Prostate gland (tissue), 2 donors: ENCODE results near the gene NLGN2. TPM values are rescaled to one million over a fixed set of nuclear protein-coding genes. Genes with fewer than 3 reads are reported as not detected.

Source experiments
- DNase-seq: peaks from one replicate; pipeline ENCODE4 v3.0.0-alpha.2; 2019; ENCODE audit warnings: low spot score
- H3K27ac ChIP-seq, 2 donors: fragments of 200-600 bp; sonication (generic); 2 replicates each; pipeline ENCODE4 v1.5.1; 2017 to 2019
- H3K27me3 ChIP-seq: fragments of 200-600 bp; sonication (generic); replicated peaks from 2 replicates; pipeline ENCODE4 v1.5.1; 2019; ENCODE audit not compliant: insufficient read depth
- H3K36me3 ChIP-seq, 2 donors: fragments of 200-600 bp; sonication (generic); 1 replicate in 1 of 2; 2 replicates in 1 of 2; pipeline versions ENCODE4 v1.5.1 to v1.8.1; 2017 to 2019
- H3K4me1 ChIP-seq: fragments of 200-600 bp; sonication (generic); replicated peaks from 2 replicates; pipeline ENCODE4 v1.5.1; 2019
- H3K4me3 ChIP-seq, 2 donors: fragments of 200-600 bp; sonication (generic); 2 replicates each; pipeline ENCODE4 v1.5.1; 2017 to 2019
- H3K9me3 ChIP-seq: fragments of 200-600 bp; sonication (generic); 2 replicates; pipeline ENCODE4 v1.5.1; 2017
- CTCF ChIP-seq, 4 experiments: fragments of 200-600 bp in 2 of 4; fragments of 450-650 bp in 2 of 4; sonication (generic) in 2 of 4; IDR thresholded peaks; 1 replicate in 3 of 4; 2 replicates in 1 of 4; pipeline ENCODE4 v1.5.1; 2016 to 2019; ENCODE audit warnings: antibody characterized with exemption in 4 of 4, mild to moderate bottlenecking in 2 of 4, moderate library complexity in 2 of 4
- POLR2A ChIP-seq: fragments of 450-650 bp; IDR thresholded peaks from one replicate; pipeline ENCODE4 v1.6.1; 2016; ENCODE audit warnings: antibody characterized with exemption, mild to moderate bottlenecking
- POLR2AphosphoS5 ChIP-seq: sonication (generic); formaldehyde crosslinking; IDR thresholded peaks from one replicate; pipeline ENCODE4 v1.6.1; 2017; ENCODE audit warnings: antibody characterized with exemption
- WGBS: methylation state at CpG from one replicate; pipeline ENCODE4 v1.1.5; 2018; 5-methylcytosine and 5-hydroxymethylcytosine counted together
- intact Hi-C: fragments of 100-400 bp; cut with DNase I; formaldehyde crosslinking; loops from one replicate; pipeline ENCODE4 v1.14.2; 2022
- total RNA-seq, 2 donors: library from RNA; depleted of rRNA; stranded (reverse); fragments of >200 nt; gene quantifications; one replicate each; pipeline ENCODE4 v1.1.0, GENCODE V29; 2016

The NLGN2 gene
- total RNA-seq, 2 donors from 2014 or later, result 8.6 to 16.2 TPM

GRCh38 chr17:7417056-7417655, 9.5 kb downstream of the NLGN2 start:
- Histone ChIP-seq H3K4me3 (no peak overlapping the region), H3K36me3 (no peaks in the 10 kb centered on the region), H3K27me3 (no peaks in the 10 kb centered on the region), H3K27ac (no peak overlapping the region), H3K9me3 (no peaks in the 10 kb centered on the region), H3K4me1 (no peaks in the 10 kb centered on the region)
- TF ChIP-seq POLR2AphosphoS5 (no peak), CTCF (IDR thresholded peaks at IDR 0.05) (no peak), POLR2A (no peak)
- intact Hi-C loops, result no loop called here
- DNase-seq, result no peak
- 93% methylated on average over 53 of the region's 54 CpGs for WGBS

- DNase-seq, result no peak
Measured at GRCh38 chr17:7418472-7419152, 11.0 kb downstream of the NLGN2 start.

GRCh38 chr17:7419819-7420610, 12.4 kb downstream of the NLGN2 start, which contains the start of gene SPEM1:
Gene SPEM1 (plus strand): TSS chr17:7420324. CDS start chr17:7420385, 61 bp downstream.
- Histone ChIP-seq H3K4me3 (no peak within 1 kb of the TSS), H3K27ac (no peak within 1 kb of the TSS), H3K4me1 (no peaks in the 10 kb centered on the region), H3K36me3 (no peaks in the 10 kb centered on the region), H3K27me3 (no peaks in the 10 kb centered on the region), H3K9me3 (no peaks in the 10 kb centered on the region)
- intact Hi-C loops, result no loop called here
- WGBS, result 70% methylated on average over 17 of the region's 17 CpGs
- DNase-seq, result no peak
- TF ChIP-seq POLR2AphosphoS5 (no peak), POLR2A (no peak), CTCF (IDR thresholded peaks at IDR 0.05) (no peak)

More at GRCh38 chr17:7418472-7419152, 11.0 kb downstream of the NLGN2 start:
- TF ChIP-seq POLR2A (no peak), CTCF (IDR thresholded peaks at IDR 0.05) (no peak), POLR2AphosphoS5 (no peak)
- Histone ChIP-seq H3K4me1 (no peaks in the 10 kb centered on the region), H3K9me3 (no peaks in the 10 kb centered on the region), H3K4me3 (no peak overlapping the region), H3K27ac (no peak overlapping the region), H3K36me3 (no peaks in the 10 kb centered on the region), H3K27me3 (no peaks in the 10 kb centered on the region)
- intact Hi-C loops, result no loop called here
- 63% methylated on average over 18 of the region's 18 CpGs for WGBS

GRCh38 chr17:7421186-7421585, 13.5 kb downstream of the NLGN2 start:
- DNase-seq, result no peak
- Histone ChIP-seq H3K27ac (no peak overlapping the region), H3K4me1 (no peaks in the 10 kb centered on the region), H3K9me3 (no peaks in the 10 kb centered on the region), H3K27me3 (no peaks in the 10 kb centered on the region), H3K4me3 (no peak overlapping the region), H3K36me3 (no peaks in the 10 kb centered on the region)
- intact Hi-C loops, result no loop called here
- WGBS, result 94% methylated on average over 16 of the region's 16 CpGs
- no peak for TF ChIP-seq POLR2AphosphoS5
- no peak for TF ChIP-seq POLR2A
- no peak for TF ChIP-seq CTCF (IDR thresholded peaks at IDR 0.05)
